Neural progenitor cell (in vitro differentiated cells): Measurements from ENCODE around the gene LRRN3.

Experiments
- CTCF ChIP-seq: fragments of 200-600 bp; sonication (generic); IDR thresholded peaks from 2 replicates; pipeline ENCODE4 v1.5.1; 2017; ENCODE audit warnings: antibody characterized with exemption, mild to moderate bottlenecking
- EZH2 ChIP-seq: fragments of 200-600 bp; sonication (generic); IDR thresholded peaks from 2 replicates; pipeline ENCODE4 v1.6.1; 2017; ENCODE audit warnings: antibody characterized with exemption, mild to moderate bottlenecking, moderate library complexity

DNA sequence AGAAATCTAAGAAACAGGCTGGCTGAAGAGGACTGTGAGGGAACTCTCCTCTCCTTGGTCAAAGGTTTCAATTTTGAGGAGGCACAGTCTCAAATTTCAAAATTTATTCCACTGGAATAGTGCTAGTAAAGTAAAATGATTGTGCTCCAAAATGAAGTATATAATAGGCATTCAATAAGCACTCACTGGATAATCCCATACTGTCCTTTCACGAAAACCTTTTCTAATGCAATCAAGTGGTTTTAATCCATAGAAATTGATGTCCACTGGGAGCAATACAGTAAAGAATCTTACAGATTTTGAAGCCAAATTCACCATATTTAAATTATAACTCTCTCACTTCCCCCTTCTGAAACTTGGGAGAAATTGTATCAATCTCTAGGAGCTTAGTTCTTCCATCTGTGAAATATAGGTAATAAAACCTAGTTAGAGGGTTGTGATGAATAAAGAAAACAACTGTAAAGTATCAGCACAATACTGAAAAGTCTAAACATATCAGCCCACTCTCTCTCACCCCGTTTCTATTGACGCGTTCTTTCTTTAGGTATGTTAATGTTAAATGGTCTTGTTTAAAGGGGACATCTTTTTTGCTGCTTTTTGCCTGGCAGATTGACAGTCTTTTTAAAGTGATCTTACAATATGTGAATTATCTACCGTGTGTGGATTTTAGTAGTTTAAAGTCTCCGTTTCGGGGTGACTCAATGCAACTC, 40.8 kb upstream of the LRRN3 start:
- TF ChIP-seq CTCF (no peak), EZH2 (no peak)
